OCI-LY3 (cell line): ENCODE data around the gene DYNLT2B.

ENCODE experiments used
- H2AFZ ChIP-seq: fragments of 200-600, 300-600 bp; shearing (Covaris generic); 2 replicates; pipeline ENCODE4 v1.6.0; 2014; ENCODE audit warnings: antibody characterized with exemption, low read depth, low read length
- H3K27ac ChIP-seq: fragments of 200-600, 300-600 bp; sonication (generic); 2 replicates; pipeline ENCODE4 v1.5.1; 2014; ENCODE audit warnings: mild to moderate bottlenecking, low read length, moderate library complexity, mixed read lengths
- H3K27me3 ChIP-seq: fragments of 200-600, 300-600 bp; sonication (generic); 2 replicates; pipeline ENCODE4 v1.6.1; 2014; ENCODE audit warnings: low read depth, low read length, mixed read lengths
- H3K36me3 ChIP-seq: fragments of 200-600, 300-600 bp; sonication (generic); replicated peaks from 2 replicates; pipeline ENCODE3; 2014; ENCODE audit warnings: low read depth, low read length, mixed read lengths
- H3K4me1 ChIP-seq: fragments of 300-600, 200-600 bp; sonication (generic); 2 replicates; pipeline ENCODE4 v1.6.1; 2014; ENCODE audit warnings: low read length, mixed read lengths
- H3K4me2 ChIP-seq: fragments of 200-600, 300-600 bp; sonication (generic); 2 replicates; pipeline ENCODE4 v1.6.1; 2014; ENCODE audit warnings: low read length, mixed read lengths
- H3K4me3 ChIP-seq: fragments of 300-600, 200-600 bp; sonication (generic); 2 replicates; pipeline ENCODE4 v1.5.1; 2014; ENCODE audit warnings: antibody characterized with exemption, mild to moderate bottlenecking, low read length, moderate library complexity
- H3K79me2 ChIP-seq: fragments of 300-600, 200-600 bp; shearing (Covaris generic); 2 replicates; pipeline ENCODE4 v1.6.1; 2014; ENCODE audit warnings: mild to moderate bottlenecking, low read length, mixed read lengths
- H3K9ac ChIP-seq: fragments of 300-600, 200-600 bp; shearing (Covaris generic); 2 replicates; pipeline ENCODE4 v1.6.0; 2014; ENCODE audit warnings: mild to moderate bottlenecking, low read length, moderate library complexity
- H3K9me3 ChIP-seq: fragments of 200-600, 300-600 bp; shearing (Covaris generic); 2 replicates; pipeline ENCODE4 v1.6.1; 2014; ENCODE audit warnings: low read length, mixed read lengths; ENCODE audit not compliant: insufficient read depth
- H4K20me1 ChIP-seq: fragments of 200-600, 300-600 bp; sonication (generic); 2 replicates; pipeline ENCODE4 v1.6.1; 2016; ENCODE audit warnings: low read length, mixed read lengths; ENCODE audit not compliant: insufficient read depth
- CTCF ChIP-seq: fragments of 200-600, 300-600 bp; sonication (generic); IDR thresholded peaks from 2 replicates; pipeline ENCODE4 v1.5.1; 2014; ENCODE audit warnings: antibody characterized with exemption, low read length, low read depth
- EZH2phosphoT487 ChIP-seq: fragments of 200-600 bp; shearing (Covaris generic); IDR thresholded peaks from 2 replicates; pipeline ENCODE4 v1.6.1; 2018; ENCODE audit warnings: antibody characterized with exemption, mixed run types, low read depth

DYNLT2B gene

GRCh38 chr3:196357905-196358304, 39.9 kb upstream of the DYNLT2B start:
- no peaks in the 10 kb centered on the region for H3K27me3 ChIP-seq
- no peaks in the 10 kb centered on the region for H3K79me2 ChIP-seq
- TF ChIP-seq EZH2phosphoT487 (no peak), CTCF (no peak)
- no peak overlapping the region for H3K9ac ChIP-seq
- H3K4me1 ChIP-seq, result no peaks in the 10 kb centered on the region
- H4K20me1 ChIP-seq, result 0 out of 2 replicates have a peak, but pooled peaks cover 3% of the 10 kb centered on the region
- H3K4me2 ChIP-seq, result no peak overlapping the region
- H3K4me3 ChIP-seq, result no peak overlapping the region
- H3K36me3 ChIP-seq, result peaks cover 53% of the 10 kb centered on the region
- no peaks in the 10 kb centered on the region for H3K9me3 ChIP-seq
- no peak overlapping the region for H2AFZ ChIP-seq
- no peak overlapping the region for H3K27ac ChIP-seq

DNA sequence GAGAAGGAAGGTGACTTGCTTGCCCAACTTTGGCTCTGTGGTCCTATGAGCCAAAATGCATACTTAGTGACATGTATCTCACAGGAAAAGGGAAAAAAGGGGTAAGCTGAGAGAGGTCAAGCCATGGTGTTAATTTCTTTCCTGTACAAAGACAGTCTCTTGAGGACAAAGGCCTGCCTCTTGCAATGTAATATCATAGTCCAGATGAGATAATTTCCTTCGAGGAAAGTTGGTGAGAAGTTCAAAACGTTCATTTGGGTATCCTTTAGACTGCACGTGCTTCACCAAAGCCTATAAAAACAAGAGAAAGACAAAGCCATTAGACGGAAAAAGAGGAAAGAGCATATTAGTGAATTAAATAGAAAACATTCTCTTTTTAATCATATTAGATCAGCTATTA, 38.5 kb upstream of the DYNLT2B start:
- Histone ChIP-seq H3K9ac (no peak overlapping the region), H3K27me3 (no peaks in the 10 kb centered on the region), H3K4me3 (no peak overlapping the region), H2AFZ (no peak overlapping the region), H3K27ac (no peak overlapping the region), H3K4me2 (no peak overlapping the region), H4K20me1 (0 out of 2 replicates have a peak, but pooled peaks cover 3% of the 10 kb centered on the region), H3K79me2 (no peaks in the 10 kb centered on the region), H3K4me1 (no peaks in the 10 kb centered on the region), H3K9me3 (no peaks in the 10 kb centered on the region), H3K36me3 (peaks cover 48% of the 10 kb centered on the region)
- TF ChIP-seq CTCF, result no peak

GRCh38 chr3:196355668-196356067, 37.6 kb upstream of the DYNLT2B start:
- H2AFZ ChIP-seq, result no peak overlapping the region
- H3K36me3 ChIP-seq, result peaks cover 40% of the 10 kb centered on the region
- TF ChIP-seq CTCF (no peak), EZH2phosphoT487 (no peak)
- no peak overlapping the region for H3K4me3 ChIP-seq
- H3K27me3 ChIP-seq, result no peaks in the 10 kb centered on the region
- H3K79me2 ChIP-seq, result no peaks in the 10 kb centered on the region
- no peaks in the 10 kb centered on the region for H3K4me1 ChIP-seq
- H3K9me3 ChIP-seq, result no peaks in the 10 kb centered on the region
- no peak overlapping the region for H3K27ac ChIP-seq
- H4K20me1 ChIP-seq, result 0 out of 2 replicates have a peak, but pooled peaks cover 3% of the 10 kb centered on the region
- H3K9ac ChIP-seq, result no peak overlapping the region
- no peak overlapping the region for H3K4me2 ChIP-seq

DNA sequence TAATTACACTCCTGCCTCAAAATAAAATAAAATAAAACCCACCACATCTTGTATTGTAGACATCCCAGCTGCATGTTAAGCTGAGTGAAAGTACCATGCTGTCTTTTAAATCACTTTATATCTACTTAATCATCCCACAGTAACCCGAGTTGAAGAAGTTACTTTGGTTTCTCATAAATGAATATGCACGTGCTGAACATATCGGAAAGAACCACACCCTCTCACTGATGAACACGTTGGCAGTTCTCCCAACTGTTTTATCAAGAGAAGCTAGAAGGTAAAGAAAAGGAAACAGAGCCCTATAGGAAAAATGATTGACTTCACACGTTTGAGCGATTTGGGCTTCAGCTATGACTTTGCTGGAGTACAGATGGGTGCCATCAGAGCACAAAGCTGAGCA, 36.1 kb upstream of the DYNLT2B start:
- 0 out of 2 replicates have a peak, but pooled peaks cover 3% of the 10 kb centered on the region for H4K20me1 ChIP-seq
- no peaks in the 10 kb centered on the region for H3K79me2 ChIP-seq
- H3K27me3 ChIP-seq, result no peaks in the 10 kb centered on the region
- H3K4me3 ChIP-seq, result no peak overlapping the region
- no peak overlapping the region for H2AFZ ChIP-seq
- H3K4me2 ChIP-seq, result no peak overlapping the region
- H3K9ac ChIP-seq, result no peak overlapping the region
- no peaks in the 10 kb centered on the region for H3K4me1 ChIP-seq
- peaks cover 38% of the 10 kb centered on the region for H3K36me3 ChIP-seq
- TF ChIP-seq CTCF (no peak), EZH2phosphoT487 (no peak)
- H3K27ac ChIP-seq, result no peak overlapping the region
- H3K9me3 ChIP-seq, result no peaks in the 10 kb centered on the region
